A549 treated with AZD9567 at 1 μM for 4 hours (cell line): ENCODE data around the gene P2RY2. TPM values are rescaled to one million over a fixed set of nuclear protein-coding genes. Genes with fewer than 3 reads are reported as not detected.

Source experiments
- total RNA-seq: library from RNA; stranded (reverse); fragments of 200-300 nt; extraction: Qiagen RNA extraction; gene quantifications from 5 replicates; pipeline ENCODE4 v1.2.3, GENCODE V29; 2022; ENCODE audit not compliant: insufficient read depth

Gene P2RY2
- total RNA-seq = 8.8 to 11.5 TPM (median 10.1 TPM) in 5 replicates

GRCh38 chr11:73218106-73218829 is at the start of gene P2RY2:
TSS of gene P2RY2 (plus strand) at chr11:73218281. CDS start at chr11:73234160, 15,879 bp downstream.

GRCh38 chr11:73271936-73272679 is 54.0 kb downstream of the P2RY2 start, which contains the start of gene P2RY6:
TSS of gene P2RY6 (plus strand) at chr11:73272338. CDS start at chr11:73296519, 24,181 bp downstream.

Other genes starting within 250 kb of the P2RY2 start
- 8.5 to 41.6 TPM (median 10.0 TPM) in 5 replicates for gene FCHSD2, start 76.0 kb upstream of the P2RY2 start, total RNA-seq
- 4.7 to 6.2 TPM (median 5.6 TPM) in 5 replicates for gene P2RY6, start 54.1 kb downstream of the P2RY2 start, total RNA-seq
- gene ARHGEF17, start 90.0 kb downstream of the P2RY2 start, total RNA-seq = 8.8 to 15.0 TPM (median 12.9 TPM) in 5 replicates
- gene RELT, start 158.1 kb downstream of the P2RY2 start, total RNA-seq = 8.0 to 12.6 TPM (median 8.9 TPM) in 5 replicates